ENCODE data around the gene PPP1R9B.

The PPP1R9B gene

GRCh38 chr17:50098583-50098982 lies 51.9 kb downstream of the PPP1R9B start:
- POLR2A ChIA-PET = no interaction called here
- no peak for DNase-seq (ENCODE audit: extremely low spot score)
- CTCF ChIA-PET = interaction anchor here (0.6 to 15.6 kb wide), 5 partner anchors 11 to 79 kb away, joined by 3 to 246 read pairs (median 6); no protein-coding TSS in a partner anchor
- no peak for TF ChIP-seq CTCF (IDR thresholded peaks at IDR 0.05; ENCODE audit: control extremely low read depth, extremely low read depth, low read depth, missing control alignments)

GRCh38 chr17:50097926-50098325 lies 52.6 kb downstream of the PPP1R9B start:
- no peak for TF ChIP-seq CTCF (IDR thresholded peaks at IDR 0.05; ENCODE audit: control extremely low read depth, extremely low read depth, low read depth, missing control alignments)
- ChIA-PET POLR2A (no interaction called here), CTCF (interaction anchor here (1.3 to 15.6 kb wide), 4 partner anchors 10 to 100 kb away, joined by 3 to 246 read pairs (median 10); no protein-coding TSS in a partner anchor)
- no peak for DNase-seq (ENCODE audit: extremely low spot score)

GRCh38 chr17:50097455-50097854 lies 53.0 kb downstream of the PPP1R9B start:
- POLR2A ChIA-PET = interaction anchor here (0.6 kb wide), 1 partner anchor 866 kb away, joined by 7 read pairs; no protein-coding TSS in a partner anchor
- CTCF ChIA-PET = interaction anchor here (1.3 to 15.6 kb wide), 4 partner anchors 10 to 101 kb away, joined by 3 to 246 read pairs (median 10); no protein-coding TSS in a partner anchor
- no peak for DNase-seq (ENCODE audit: extremely low spot score)
- TF ChIP-seq CTCF (IDR thresholded peaks at IDR 0.05; ENCODE audit: control extremely low read depth, extremely low read depth, low read depth, missing control alignments) = no peak

GRCh38 chr17:50096758-50097157 lies 53.7 kb downstream of the PPP1R9B start:
- TF ChIP-seq CTCF (IDR thresholded peaks at IDR 0.05; ENCODE audit: control extremely low read depth, extremely low read depth, low read depth, missing control alignments) = no peak
- DNase-seq (ENCODE audit: extremely low spot score) = no peak
- CTCF ChIA-PET = interaction anchor here (1.3 to 15.6 kb wide), 4 partner anchors 9 to 101 kb away, joined by 3 to 246 read pairs (median 4); no protein-coding TSS in a partner anchor
- POLR2A ChIA-PET = interaction anchor here (0.6 kb wide), 1 partner anchor 865 kb away, joined by 7 read pairs; no protein-coding TSS in a partner anchor

- no peak for TF ChIP-seq CTCF (IDR thresholded peaks at IDR 0.05; ENCODE audit: control extremely low read depth, extremely low read depth, low read depth, missing control alignments)
- CTCF ChIA-PET = interaction anchor here (1.3 to 15.6 kb wide), 4 partner anchors 8 to 67 kb away, joined by 3 to 246 read pairs (median 40); no protein-coding TSS in a partner anchor
- no peak for DNase-seq (ENCODE audit: extremely low spot score)
- POLR2A ChIA-PET = no interaction called here
Observed at GRCh38 chr17:50096092-50096491, 54.4 kb downstream of the PPP1R9B start.

- TF ChIP-seq CTCF (IDR thresholded peaks at IDR 0.05; ENCODE audit: control extremely low read depth, extremely low read depth, low read depth, missing control alignments) = no peak
- CTCF ChIA-PET = interaction anchor here (1.3 to 15.6 kb wide), 4 partner anchors 8 to 67 kb away, joined by 3 to 246 read pairs (median 40); no protein-coding TSS in a partner anchor
- POLR2A ChIA-PET = no interaction called here
- no peak for DNase-seq (ENCODE audit: extremely low spot score)
Observed at GRCh38 chr17:50095626-50096037, 54.8 kb downstream of the PPP1R9B start.

Data from GM10248 (cell line).